Caco-2 (cell line): ENCODE measurements around the gene NRCAM. TPM values are rescaled to one million over a fixed set of nuclear protein-coding genes. Genes with fewer than 3 reads are reported as not detected.

Source experiments
- BruUV-seq: library from RNA; stranded (reverse); fragments of 400-500 nt; replicated peaks from 2 replicates; lab custom pipeline; 2021; lab: Mats Ljungman, UMichigan
- CTCF ChIA-PET: fragments of 300-600 bp; sonication (Branson Sonifier 250); formaldehyde crosslinking; loops from one replicate; lab custom pipeline; 2022; ENCODE audit warnings: antibody characterized with exemption; lab: Charles Lee
- POLR2A ChIA-PET: fragments of 300-600 bp; sonication (Branson Sonifier 250); formaldehyde crosslinking; loops from one replicate; lab custom pipeline; 2022; ENCODE audit warnings: antibody characterized with exemption; lab: Charles Lee
- DNase-seq, 2 experiments: peaks; one replicate each; pipeline versions ENCODE4 v3.0.0 to v3.0.0-alpha.2; 2020 to 2022
- H3K27me3 ChIP-seq: replicated peaks from 2 replicates; pipeline ENCODE4 v1.6.0; 2011; ENCODE audit warnings: low read length; ENCODE audit not compliant: control insufficient read depth, insufficient read depth
- H3K36me3 ChIP-seq: 2 replicates; pipeline ENCODE4 v1.5.1; 2011; ENCODE audit warnings: low read length; ENCODE audit not compliant: control insufficient read depth, insufficient read depth
- H3K4me1 ChIP-seq: fragments of 250-450 bp; sonication (Bioruptor Pico); 2 replicates; pipeline ENCODE4 v1.5.1; 2020; ENCODE audit warnings: mild to moderate bottlenecking
- H3K4me3 ChIP-seq: 2 replicates; pipeline ENCODE4 v1.5.1; 2011; ENCODE audit warnings: low read depth, mild to moderate bottlenecking, control low read depth, low read length
- H3K9me3 ChIP-seq: fragments of 250-450 bp; sonication (Bioruptor Pico); 2 replicates; pipeline ENCODE4 v1.5.1; 2020; ENCODE audit warnings: mild to moderate bottlenecking, moderate library complexity
- H3K27ac Mint-ChIP-seq: one replicate; pipeline ENCODE4 v1.8.0; 2022; ENCODE audit warnings: mixed read lengths; ENCODE audit not compliant: unreplicated experiment
- H3K27me3 Mint-ChIP-seq: one replicate; pipeline ENCODE4 v1.8.0; 2022; ENCODE audit warnings: mixed read lengths; ENCODE audit not compliant: insufficient read depth, unreplicated experiment
- H3K36me3 Mint-ChIP-seq: one replicate; pipeline ENCODE4 v1.8.0; 2022; ENCODE audit warnings: mild to moderate bottlenecking, mixed read lengths; ENCODE audit not compliant: insufficient read depth, unreplicated experiment
- H3K4me1 Mint-ChIP-seq: one replicate; pipeline ENCODE4 v1.8.0; 2022; ENCODE audit warnings: low read depth, mixed read lengths; ENCODE audit not compliant: unreplicated experiment
- H3K4me3 Mint-ChIP-seq: one replicate; pipeline ENCODE4 v1.8.0; 2022; ENCODE audit warnings: mild to moderate bottlenecking, moderate library complexity, mixed read lengths; ENCODE audit not compliant: unreplicated experiment
- H3K9me3 Mint-ChIP-seq: one replicate; pipeline ENCODE4 v1.8.0; 2022; ENCODE audit warnings: mixed read lengths; ENCODE audit not compliant: unreplicated experiment
- intact Hi-C: fragments of 100-400 bp; cut with micrococcal nuclease; formaldehyde crosslinking; loops from one replicate; pipeline ENCODE4 v1.10.0; 2022; ENCODE audit not compliant: unreplicated experiment
- total RNA-seq: library from RNA; stranded (reverse); gene quantifications from 2 replicates; pipeline ENCODE4 v1.2.3, GENCODE V29; 2022
- TF ChIP-seq, protein P1 (sequence below), 2 experiments: fragments of 200-600 bp in 1 of 2; IDR thresholded peaks; 1 replicate in 1 of 2; 2 replicates in 1 of 2; pipeline versions ENCODE4 v1.5.1 to v1.8.0; 2011 to 2022; ENCODE audit warnings: antibody characterized with exemption in 1 of 2, control low read depth in 1 of 2, inconsistent platforms in 1 of 2, low read depth in 1 of 2, low read length in 1 of 2, mild to moderate bottlenecking in 1 of 2, moderate library complexity in 1 of 2; ENCODE audit not compliant: insufficient read depth in 1 of 2, severe bottlenecking in 1 of 2, unreplicated experiment in 1 of 2

NRCAM gene
- total RNA-seq, 1 experiment from 2014 or later: 96.2 TPM

GRCh38 chr7:108136191-108136688 is 320.0 kb downstream of the NRCAM start:
- Mint-ChIP-seq H3K4me3 (no peak overlapping the region), H3K36me3 (no peaks in the 10 kb centered on the region), H3K27me3 (no peaks in the 10 kb centered on the region), H3K27ac (no peak overlapping the region), H3K9me3 (peaks cover 10% of the 10 kb centered on the region), H3K4me1 (no peaks in the 10 kb centered on the region)
- no peaks in the 10 kb centered on the region for H3K4me1 ChIP-seq
- intact Hi-C loops: no loop called here
- no peaks in the 10 kb centered on the region for H3K36me3 ChIP-seq
- BruUV-seq: no TSS peak
- DNase-seq: no peak
- ChIA-PET POLR2A (no interaction called here), CTCF (no interaction called here)
- no peaks in the 10 kb centered on the region for H3K9me3 ChIP-seq
- no peaks in the 10 kb centered on the region for H3K27me3 ChIP-seq
- TF ChIP-seq, protein P1, sequence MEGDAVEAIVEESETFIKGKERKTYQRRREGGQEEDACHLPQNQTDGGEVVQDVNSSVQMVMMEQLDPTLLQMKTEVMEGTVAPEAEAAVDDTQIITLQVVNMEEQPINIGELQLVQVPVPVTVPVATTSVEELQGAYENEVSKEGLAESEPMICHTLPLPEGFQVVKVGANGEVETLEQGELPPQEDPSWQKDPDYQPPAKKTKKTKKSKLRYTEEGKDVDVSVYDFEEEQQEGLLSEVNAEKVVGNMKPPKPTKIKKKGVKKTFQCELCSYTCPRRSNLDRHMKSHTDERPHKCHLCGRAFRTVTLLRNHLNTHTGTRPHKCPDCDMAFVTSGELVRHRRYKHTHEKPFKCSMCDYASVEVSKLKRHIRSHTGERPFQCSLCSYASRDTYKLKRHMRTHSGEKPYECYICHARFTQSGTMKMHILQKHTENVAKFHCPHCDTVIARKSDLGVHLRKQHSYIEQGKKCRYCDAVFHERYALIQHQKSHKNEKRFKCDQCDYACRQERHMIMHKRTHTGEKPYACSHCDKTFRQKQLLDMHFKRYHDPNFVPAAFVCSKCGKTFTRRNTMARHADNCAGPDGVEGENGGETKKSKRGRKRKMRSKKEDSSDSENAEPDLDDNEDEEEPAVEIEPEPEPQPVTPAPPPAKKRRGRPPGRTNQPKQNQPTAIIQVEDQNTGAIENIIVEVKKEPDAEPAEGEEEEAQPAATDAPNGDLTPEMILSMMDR (IDR thresholded peaks at IDR 0.05; ENCODE audit: insufficient read depth in 1 of 2, low read depth in 1 of 2, low read length in 1 of 2, severe bottlenecking in 1 of 2, unreplicated experiment in 1 of 2): no peak
- no peak overlapping the region for H3K4me3 ChIP-seq

GRCh38 chr7:108135446-108136190 is 320.6 kb downstream of the NRCAM start:
- no peaks in the 10 kb centered on the region for H3K36me3 Mint-ChIP-seq
- Histone ChIP-seq H3K36me3 (no peaks in the 10 kb centered on the region), H3K4me3 (no peak overlapping the region), H3K27me3 (no peaks in the 10 kb centered on the region), H3K4me1 (no peaks in the 10 kb centered on the region), H3K9me3 (no peaks in the 10 kb centered on the region)
- H3K4me3 Mint-ChIP-seq: no peak overlapping the region
- POLR2A ChIA-PET: no interaction called here
- no TSS peak for BruUV-seq
- intact Hi-C loops: no loop called here
- H3K27ac Mint-ChIP-seq: no peak overlapping the region
- TF ChIP-seq, protein P1 (IDR thresholded peaks at IDR 0.05; ENCODE audit: insufficient read depth in 1 of 2, low read depth in 1 of 2, low read length in 1 of 2, severe bottlenecking in 1 of 2, unreplicated experiment in 1 of 2): no peak
- no peaks in the 10 kb centered on the region for H3K27me3 Mint-ChIP-seq
- no peaks in the 10 kb centered on the region for H3K4me1 Mint-ChIP-seq
- peaks cover 10% of the 10 kb centered on the region for H3K9me3 Mint-ChIP-seq
- DNase-seq: no peak
- CTCF ChIA-PET: no interaction called here

DNA sequence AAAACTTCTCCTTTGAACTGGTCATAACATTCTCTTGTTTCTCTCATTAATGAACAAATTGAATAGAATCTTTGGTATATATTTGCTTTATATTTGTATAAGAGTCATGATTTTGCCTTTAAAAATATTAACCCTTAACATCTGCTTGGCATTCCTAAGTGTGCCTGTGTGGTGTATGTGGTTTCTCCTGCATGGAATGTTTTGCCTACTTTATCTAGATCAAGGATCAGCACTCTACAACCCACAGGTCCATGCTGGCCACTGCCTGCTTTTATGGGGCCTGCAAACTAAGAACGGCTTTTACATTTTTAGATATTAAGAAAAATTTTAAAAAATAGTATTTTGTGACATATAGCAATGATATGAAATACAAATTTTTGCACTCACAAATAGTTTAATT is 321.8 kb downstream of the NRCAM start:
- intact Hi-C loops: no loop called here
- BruUV-seq: no TSS peak
- Mint-ChIP-seq H3K4me3 (no peak overlapping the region), H3K9me3 (peaks cover 10% of the 10 kb centered on the region), H3K4me1 (no peaks in the 10 kb centered on the region), H3K27ac (no peak overlapping the region), H3K27me3 (no peaks in the 10 kb centered on the region), H3K36me3 (no peaks in the 10 kb centered on the region)
- Histone ChIP-seq H3K27me3 (no peaks in the 10 kb centered on the region), H3K9me3 (no peaks in the 10 kb centered on the region), H3K4me3 (no peak overlapping the region), H3K36me3 (no peaks in the 10 kb centered on the region), H3K4me1 (no peaks in the 10 kb centered on the region)
- TF ChIP-seq, protein P1 (IDR thresholded peaks at IDR 0.05; ENCODE audit: insufficient read depth in 1 of 2, low read depth in 1 of 2, low read length in 1 of 2, severe bottlenecking in 1 of 2, unreplicated experiment in 1 of 2): no peak
- POLR2A ChIA-PET: no interaction called here
- CTCF ChIA-PET: no interaction called here
- DNase-seq: no peak
